Measurements from ENCODE around the gene JAG2.
"Not testable (repeated sequence)": the region's sequence is repeated elsewhere in the genome, so short reads cannot be mapped to it uniquely, and the experiment has no call there.

The JAG2 gene

GRCh38 chr14:105117710-105118385 is 50.7 kb downstream of the JAG2 start:
- no peak for TF ChIP-seq CTCF (IDR thresholded peaks at IDR 0.05; ENCODE audit: insufficient read depth, low read depth, low read length, missing control alignments)
- H3K4me3 ChIP-seq (ENCODE audit: low read length), result no peak overlapping the region
- no peak for DNase-seq (ENCODE audit: low read depth)

- TF ChIP-seq CTCF (IDR thresholded peaks at IDR 0.05; ENCODE audit: insufficient read depth, low read depth, low read length, missing control alignments), result no peak
- no peak overlapping the region for H3K4me3 ChIP-seq (ENCODE audit: low read length)
- DNase-seq (ENCODE audit: low read depth), result no peak
Measured at GRCh38 chr14:105117257-105117646, 51.3 kb downstream of the JAG2 start.

DNA sequence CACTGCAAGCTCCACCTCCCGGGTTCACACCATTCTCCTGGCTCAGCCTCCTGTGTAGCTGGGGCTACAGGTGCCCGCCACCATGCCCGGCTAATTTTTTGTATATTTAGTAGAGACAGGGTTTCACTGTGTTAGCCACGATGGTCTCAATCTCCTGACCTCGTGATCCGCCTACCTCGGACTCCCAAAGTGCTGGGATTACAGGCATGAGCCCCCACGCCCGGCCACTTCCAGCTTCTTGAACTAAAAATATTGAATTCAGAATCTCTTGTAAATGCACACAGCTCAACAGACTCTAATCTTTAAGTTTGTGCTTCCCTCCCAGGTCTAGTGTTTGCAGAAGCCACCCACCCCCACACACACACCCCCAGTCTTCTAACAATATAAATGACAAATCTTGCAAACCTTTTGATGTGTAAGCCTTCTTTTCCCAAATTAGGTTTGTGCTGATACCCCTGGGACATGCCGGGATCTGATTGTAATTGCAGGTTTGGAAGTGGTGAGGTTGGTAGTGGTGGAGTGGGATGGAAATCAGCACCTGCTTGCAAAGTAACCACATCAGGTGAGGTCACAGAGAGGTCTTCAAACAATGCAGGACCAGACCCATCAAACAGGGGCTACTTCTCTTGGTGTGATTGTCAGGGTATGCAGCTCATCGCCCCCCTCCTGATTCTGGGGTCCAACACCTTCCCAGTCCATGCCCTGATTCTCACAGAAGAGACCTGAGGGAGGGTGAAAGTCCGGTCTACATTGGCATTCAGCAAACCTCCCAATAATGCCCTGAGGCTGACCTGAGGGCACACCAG is 51.9 kb downstream of the JAG2 start:
- no peak overlapping the region for H3K4me3 ChIP-seq (ENCODE audit: low read length)
- TF ChIP-seq CTCF (IDR thresholded peaks at IDR 0.05; ENCODE audit: insufficient read depth, low read depth, low read length, missing control alignments), result no peak
- no peak for DNase-seq (ENCODE audit: low read depth)

DNA sequence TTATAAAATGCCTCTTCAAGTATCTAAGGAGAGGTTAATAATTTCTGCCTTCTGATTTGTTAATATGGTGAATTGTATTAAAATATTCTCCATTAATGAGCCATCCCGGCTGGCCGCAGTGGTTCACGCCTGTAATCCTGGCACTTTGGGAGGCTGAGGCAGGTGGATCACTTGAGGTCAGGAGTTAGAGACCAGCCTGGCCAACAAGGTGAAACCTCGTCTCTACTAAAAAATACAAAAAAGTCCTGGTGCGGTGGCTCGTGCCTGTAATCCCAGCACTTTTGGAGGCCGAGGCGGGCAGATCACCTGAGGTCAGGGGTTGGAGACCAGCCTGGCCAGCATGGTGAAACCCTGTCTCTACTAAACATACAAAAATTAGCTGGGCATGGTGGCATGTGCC is 59.3 kb downstream of the JAG2 start:
- not testable (repeated sequence) for DNase-seq (ENCODE audit: low read depth); H3K4me3 ChIP-seq (ENCODE audit: low read length)

GRCh38 chr14:105108516-105108864 is 60.1 kb downstream of the JAG2 start:
- H3K4me3 ChIP-seq (ENCODE audit: low read length), result no peak overlapping the region
- DNase-seq (ENCODE audit: low read depth), result no peak
- TF ChIP-seq CTCF (IDR thresholded peaks at IDR 0.05; ENCODE audit: insufficient read depth, low read depth, low read length, missing control alignments), result no peak

GRCh38 chr14:105107781-105108515 is 60.6 kb downstream of the JAG2 start:
- DNase-seq (ENCODE audit: low read depth), result no peak
- no peak for TF ChIP-seq CTCF (IDR thresholded peaks at IDR 0.05; ENCODE audit: insufficient read depth, low read depth, low read length, missing control alignments)
- H3K4me3 ChIP-seq (ENCODE audit: low read length), result no peak overlapping the region

DNA sequence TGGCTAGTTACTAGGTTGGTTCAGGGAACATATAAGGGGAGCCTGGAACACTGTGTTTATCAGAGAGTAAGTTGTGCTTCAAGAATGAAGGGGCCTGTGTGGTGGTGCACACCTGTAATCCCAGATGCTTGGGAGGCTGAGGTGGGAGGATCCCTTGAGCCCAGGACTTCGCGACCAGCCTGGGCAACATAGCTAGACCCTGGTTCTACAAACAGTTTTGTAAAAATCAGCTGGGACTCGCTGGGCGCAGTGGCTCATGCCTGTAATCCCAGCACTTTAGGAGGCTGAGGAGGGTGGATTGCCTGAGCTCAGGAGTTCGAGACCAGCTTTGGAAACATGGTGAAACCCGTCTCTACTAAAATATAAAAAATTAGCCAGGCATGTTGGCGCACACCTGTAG is 61.2 kb downstream of the JAG2 start:
- H3K4me3 ChIP-seq (ENCODE audit: low read length), result no peak overlapping the region
- no peak for DNase-seq (ENCODE audit: low read depth)
- TF ChIP-seq CTCF (IDR thresholded peaks at IDR 0.05; ENCODE audit: insufficient read depth, low read depth, low read length, missing control alignments), result no peak

All from epithelial cell of esophagus (primary cell).